ENCODE measurements around the gene NIPSNAP2.

DNA sequence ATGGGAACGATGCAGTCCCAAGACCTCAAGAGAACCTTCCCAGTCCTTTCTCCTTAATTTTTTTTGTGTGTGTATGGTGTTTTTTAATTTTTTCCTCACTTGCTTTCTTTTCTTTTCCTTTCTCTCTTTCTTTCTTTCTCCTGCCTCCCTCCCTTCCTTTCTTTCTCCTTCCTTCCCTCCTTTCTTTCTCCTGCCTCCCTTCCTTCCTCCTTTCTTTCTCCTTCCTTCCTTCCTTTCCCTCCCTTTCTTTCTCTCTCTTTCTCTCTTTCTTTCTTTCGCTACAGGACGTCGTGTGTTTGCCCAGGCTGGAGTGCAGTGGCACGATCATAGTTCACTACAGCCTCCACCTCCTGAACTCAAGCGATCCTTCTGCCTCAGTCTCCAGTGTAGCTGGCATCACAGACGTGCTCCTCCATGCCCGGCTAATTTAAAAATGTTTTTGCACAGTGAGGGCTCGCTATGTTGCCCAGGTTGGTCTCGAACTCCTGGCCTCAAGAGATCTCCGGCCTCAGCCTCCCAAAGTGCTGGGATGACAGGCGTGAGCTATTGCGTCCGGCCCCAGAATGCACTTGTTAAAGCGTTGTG is 709 bp upstream of the NIPSNAP2 start:
- TF ChIP-seq TAF1 (IDR thresholded peaks at IDR 0.05; ENCODE audit: borderline replicate concordance, insufficient read depth, low read length) (no peak), FOXP2 (optimal IDR thresholded peaks at IDR 0.05; ENCODE audit: borderline replicate concordance, extremely low read depth, extremely low read length, insufficient read depth) (no peak), POLR2AphosphoS5 (IDR thresholded peaks at IDR 0.05; ENCODE audit: low read depth, low read length) (no peak)

All from PFSK-1 (cell line).